GM23338 (cell line): ENCODE measurements around the gene ROBO1. TPM values are rescaled to one million over a fixed set of nuclear protein-coding genes. Genes with fewer than 3 reads are reported as not detected.

Source experiments
- ATAC-seq: fragments of 200-7000 bp; cut with Tn5 transposase; 3 replicates; pipeline ENCODE4 v1.9.1; 2020
- DNase-seq: peaks from one replicate; pipeline ENCODE4 v3.0.0-alpha.2; 2015; ENCODE audit warnings: low spot score
- H2AFZ ChIP-seq: fragments of 200-600 bp; sonication (generic); 2 replicates; pipeline ENCODE4 v1.8.0; 2016; ENCODE audit warnings: antibody characterized with exemption, mild to moderate bottlenecking, moderate library complexity
- H3F3A ChIP-seq: fragments of 200-600 bp; sonication (generic); replicated peaks from 2 replicates; pipeline ENCODE4 v1.8.0; 2017; ENCODE audit warnings: antibody characterized with exemption, mixed run types, low read depth
- H3K27ac ChIP-seq: fragments of 200-600 bp; sonication (generic); 2 replicates; pipeline ENCODE4 v1.6.1; 2016; ENCODE audit warnings: low read depth
- H3K27me3 ChIP-seq: fragments of 200-600 bp; sonication (generic); 2 replicates; pipeline ENCODE4 v1.8.0; 2016; ENCODE audit warnings: mild to moderate bottlenecking, mixed run types, moderate library complexity; ENCODE audit not compliant: insufficient read depth
- H3K36me3 ChIP-seq: fragments of 200-600 bp; sonication (generic); 2 replicates; pipeline ENCODE4 v1.8.0; 2016; ENCODE audit warnings: mild to moderate bottlenecking; ENCODE audit not compliant: insufficient read depth
- H3K4me1 ChIP-seq: fragments of 200-600 bp; sonication (generic); 2 replicates; pipeline ENCODE4 v1.8.0; 2016; ENCODE audit warnings: mild to moderate bottlenecking, moderate library complexity; ENCODE audit not compliant: insufficient read depth
- H3K4me2 ChIP-seq: fragments of 200-600 bp; sonication (generic); 2 replicates; pipeline ENCODE4 v1.7.1; 2017; ENCODE audit warnings: mixed run types
- H3K4me3 ChIP-seq: fragments of 200-600 bp; sonication (generic); 2 replicates; pipeline ENCODE4 v1.6.1; 2016; ENCODE audit warnings: mixed run types
- H3K79me2 ChIP-seq: fragments of 200-600 bp; sonication (generic); replicated peaks from 2 replicates; pipeline ENCODE4 v1.8.0; 2017; ENCODE audit warnings: mild to moderate bottlenecking; ENCODE audit not compliant: insufficient read depth
- H3K9me2 ChIP-seq: fragments of 200-600 bp; sonication (generic); 2 replicates; pipeline ENCODE4 v1.8.0; 2017; ENCODE audit not compliant: insufficient read depth
- H4K20me1 ChIP-seq: fragments of 200-600 bp; sonication (generic); replicated peaks from 2 replicates; pipeline ENCODE4 v1.8.0; 2017; ENCODE audit warnings: mild to moderate bottlenecking; ENCODE audit not compliant: insufficient read depth
- H3K27ac Mint-ChIP-seq: 2 replicates; pipeline ENCODE4 v1.8.0; 2020; ENCODE audit warnings: inconsistent platforms, mild to moderate bottlenecking, moderate library complexity, mixed read lengths
- H3K27me3 Mint-ChIP-seq: 3 replicates; pipeline ENCODE4 v1.8.0; 2022; ENCODE audit warnings: low read depth, mild to moderate bottlenecking, moderate library complexity, mixed read lengths, inconsistent platforms; ENCODE audit not compliant: insufficient read depth, poor library complexity
- H3K36me3 Mint-ChIP-seq: 3 replicates; pipeline ENCODE4 v1.8.0; 2021; ENCODE audit warnings: low read depth, mild to moderate bottlenecking, inconsistent platforms, moderate library complexity, mixed read lengths
- H3K4me1 Mint-ChIP-seq: 3 replicates; pipeline ENCODE4 v1.8.0; 2020; ENCODE audit warnings: mild to moderate bottlenecking, inconsistent platforms, mixed read lengths
- H3K4me3 Mint-ChIP-seq: 3 replicates; pipeline ENCODE4 v1.8.0; 2021; ENCODE audit warnings: moderate library complexity, mild to moderate bottlenecking, inconsistent platforms, mixed read lengths
- H3K9me3 Mint-ChIP-seq: 3 replicates; pipeline ENCODE4 v1.8.0; 2020; ENCODE audit warnings: moderate library complexity, mild to moderate bottlenecking, inconsistent platforms, mixed read lengths
- CREB1 ChIP-seq: fragments of 250-450 bp; sonication (Bioruptor Pico); IDR thresholded peaks from 2 replicates; pipeline ENCODE4 v1.5.0; 2020; ENCODE audit warnings: low read depth, mild to moderate bottlenecking, moderate library complexity
- EZH2 ChIP-seq: fragments of 200-600 bp; sonication (generic); IDR thresholded peaks from one replicate; pipeline ENCODE4 v1.8.0; 2017; ENCODE audit warnings: antibody characterized with exemption, mild to moderate bottlenecking, low read depth; ENCODE audit not compliant: unreplicated experiment
- EZH2phosphoT487 ChIP-seq: fragments of 200-600 bp; sonication (generic); IDR thresholded peaks from one replicate; pipeline ENCODE4 v1.8.1; 2018; ENCODE audit warnings: antibody characterized with exemption; ENCODE audit not compliant: unreplicated experiment
- JUNB ChIP-seq: IDR thresholded peaks from one replicate; pipeline ENCODE4 v1.6.1; 2016; ENCODE audit warnings: antibody characterized with exemption; ENCODE audit not compliant: unreplicated experiment
- NANOG ChIP-seq: IDR thresholded peaks from 2 replicates; pipeline ENCODE4 v1.6.1; 2016; ENCODE audit warnings: antibody characterized with exemption, borderline replicate concordance
- POLR2AphosphoS5 ChIP-seq: IDR thresholded peaks from 2 replicates; pipeline ENCODE4 v1.6.1; 2016; ENCODE audit warnings: antibody characterized with exemption, low read depth
- STAT1 ChIP-seq: IDR thresholded peaks from one replicate; pipeline ENCODE4 v1.6.1; 2016; ENCODE audit warnings: antibody characterized with exemption; ENCODE audit not compliant: unreplicated experiment
- ZNF114 ChIP-seq: fragments of 250-450 bp; sonication (Bioruptor Pico); IDR thresholded peaks from 2 replicates; pipeline ENCODE4 v1.5.0; 2020; ENCODE audit warnings: mild to moderate bottlenecking, moderate library complexity
- ZNF331 ChIP-seq: fragments of 250-450 bp; sonication (Bioruptor Pico); IDR thresholded peaks from 2 replicates; pipeline ENCODE4 v1.5.0; 2020; ENCODE audit warnings: low read depth, mild to moderate bottlenecking, moderate library complexity
- polyA plus RNA-seq: library from polyadenylated mRNA; unstranded; fragments of >200 nt; fragmentation: Nextera tagmentation; extraction: Ambion mirVana; gene quantifications from 2 replicates; pipeline ENCODE4 v1.2.1, GENCODE V29; 2016
- total RNA-seq: library from RNA; depleted of rRNA; stranded (reverse); fragments of >200 nt; shearing (Covaris generic); gene quantifications from 2 replicates; pipeline ENCODE4 v1.2.3, GENCODE V29; 2014
- TF ChIP-seq, protein P1 (sequence below): IDR thresholded peaks from one replicate; pipeline ENCODE4 v1.6.1; 2018; ENCODE audit warnings: antibody characterized with exemption; ENCODE audit not compliant: unreplicated experiment
- TF ChIP-seq, protein P2 (sequence below): fragments of 250-450 bp; sonication (Bioruptor Pico); IDR thresholded peaks from 2 replicates; pipeline ENCODE4 v1.5.0; 2020; ENCODE audit warnings: mild to moderate bottlenecking, moderate library complexity
- TF ChIP-seq, protein P3 (sequence below), 2 experiments: fragments of 200-600 bp in 1 of 2; sonication (generic) in 1 of 2; conservative IDR thresholded peaks; 2 replicates each; pipeline versions ENCODE4 v1.5.1 to v1.6.1; 2016 to 2017; ENCODE audit warnings: antibody characterized with exemption in 2 of 2, low read depth in 2 of 2, mild to moderate bottlenecking in 2 of 2, moderate library complexity in 1 of 2
- TF ChIP-seq, protein P4 (sequence below): IDR thresholded peaks from 2 replicates; pipeline ENCODE4 v1.6.1; 2016; ENCODE audit warnings: antibody characterized with exemption

Gene ROBO1
- total and polyA plus RNA-seq, 2 experiments from 2014 or later = 19.2 to 78.3 TPM

DNA sequence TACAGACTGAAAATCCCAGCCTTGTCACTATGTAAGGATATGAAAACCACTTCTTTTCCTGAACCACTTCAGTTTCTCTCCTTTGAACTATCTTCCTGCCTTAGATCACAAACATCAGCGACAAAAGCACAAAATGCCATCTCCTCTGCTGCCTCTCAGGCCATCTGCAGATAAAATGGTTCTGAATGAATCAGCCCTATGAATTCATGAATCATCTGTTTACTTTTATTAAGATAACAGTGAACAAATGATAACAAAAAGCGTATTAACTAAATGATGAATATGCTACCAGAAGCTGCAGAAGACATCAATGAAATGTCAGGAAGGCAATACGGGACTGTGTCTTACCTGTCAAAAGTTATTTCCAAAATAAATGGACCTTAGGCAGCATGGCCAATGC, 928.1 kb downstream of the ROBO1 start:
- Histone ChIP-seq H3K4me1 (no peaks in the 10 kb centered on the region), H3F3A (no peaks in the 10 kb centered on the region), H3K27ac (no peak overlapping the region), H2AFZ (no peak overlapping the region), H3K4me3 (no peak overlapping the region), H3K36me3 (no peaks in the 10 kb centered on the region), H3K9me2 (no peaks in the 10 kb centered on the region), H3K4me2 (no peak overlapping the region), H3K27me3 (no peaks in the 10 kb centered on the region), H4K20me1 (no peaks in the 10 kb centered on the region), H3K79me2 (peaks cover 6% of the 10 kb centered on the region; the same call in 1 of the 2 replicates)
- H3K27me3 Mint-ChIP-seq = peaks cover 3% of the 10 kb centered on the region
- H3K4me1 Mint-ChIP-seq = peaks cover 2% of the 10 kb centered on the region; the same call in 2 of the 3 replicates
- H3K4me3 Mint-ChIP-seq = no peak overlapping the region
- no peak for ATAC-seq
- DNase-seq = no peak
- H3K36me3 Mint-ChIP-seq = no peaks in the 10 kb centered on the region
- H3K9me3 Mint-ChIP-seq = no peaks in the 10 kb centered on the region
- TF ChIP-seq EZH2 (no peak), NANOG (no peak), POLR2AphosphoS5 (no peak), CREB1 (CRISPR knock-in tag) (no peak), STAT1 (no peak), ZNF331 (CRISPR knock-in tag) (no peak), JUNB (no peak), ZNF114 (CRISPR knock-in tag) (no peak), EZH2phosphoT487 (no peak)
- TF ChIP-seq, protein P1, sequence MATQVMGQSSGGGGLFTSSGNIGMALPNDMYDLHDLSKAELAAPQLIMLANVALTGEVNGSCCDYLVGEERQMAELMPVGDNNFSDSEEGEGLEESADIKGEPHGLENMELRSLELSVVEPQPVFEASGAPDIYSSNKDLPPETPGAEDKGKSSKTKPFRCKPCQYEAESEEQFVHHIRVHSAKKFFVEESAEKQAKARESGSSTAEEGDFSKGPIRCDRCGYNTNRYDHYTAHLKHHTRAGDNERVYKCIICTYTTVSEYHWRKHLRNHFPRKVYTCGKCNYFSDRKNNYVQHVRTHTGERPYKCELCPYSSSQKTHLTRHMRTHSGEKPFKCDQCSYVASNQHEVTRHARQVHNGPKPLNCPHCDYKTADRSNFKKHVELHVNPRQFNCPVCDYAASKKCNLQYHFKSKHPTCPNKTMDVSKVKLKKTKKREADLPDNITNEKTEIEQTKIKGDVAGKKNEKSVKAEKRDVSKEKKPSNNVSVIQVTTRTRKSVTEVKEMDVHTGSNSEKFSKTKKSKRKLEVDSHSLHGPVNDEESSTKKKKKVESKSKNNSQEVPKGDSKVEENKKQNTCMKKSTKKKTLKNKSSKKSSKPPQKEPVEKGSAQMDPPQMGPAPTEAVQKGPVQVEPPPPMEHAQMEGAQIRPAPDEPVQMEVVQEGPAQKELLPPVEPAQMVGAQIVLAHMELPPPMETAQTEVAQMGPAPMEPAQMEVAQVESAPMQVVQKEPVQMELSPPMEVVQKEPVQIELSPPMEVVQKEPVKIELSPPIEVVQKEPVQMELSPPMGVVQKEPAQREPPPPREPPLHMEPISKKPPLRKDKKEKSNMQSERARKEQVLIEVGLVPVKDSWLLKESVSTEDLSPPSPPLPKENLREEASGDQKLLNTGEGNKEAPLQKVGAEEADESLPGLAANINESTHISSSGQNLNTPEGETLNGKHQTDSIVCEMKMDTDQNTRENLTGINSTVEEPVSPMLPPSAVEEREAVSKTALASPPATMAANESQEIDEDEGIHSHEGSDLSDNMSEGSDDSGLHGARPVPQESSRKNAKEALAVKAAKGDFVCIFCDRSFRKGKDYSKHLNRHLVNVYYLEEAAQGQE = no peak
- TF ChIP-seq, protein P2, sequence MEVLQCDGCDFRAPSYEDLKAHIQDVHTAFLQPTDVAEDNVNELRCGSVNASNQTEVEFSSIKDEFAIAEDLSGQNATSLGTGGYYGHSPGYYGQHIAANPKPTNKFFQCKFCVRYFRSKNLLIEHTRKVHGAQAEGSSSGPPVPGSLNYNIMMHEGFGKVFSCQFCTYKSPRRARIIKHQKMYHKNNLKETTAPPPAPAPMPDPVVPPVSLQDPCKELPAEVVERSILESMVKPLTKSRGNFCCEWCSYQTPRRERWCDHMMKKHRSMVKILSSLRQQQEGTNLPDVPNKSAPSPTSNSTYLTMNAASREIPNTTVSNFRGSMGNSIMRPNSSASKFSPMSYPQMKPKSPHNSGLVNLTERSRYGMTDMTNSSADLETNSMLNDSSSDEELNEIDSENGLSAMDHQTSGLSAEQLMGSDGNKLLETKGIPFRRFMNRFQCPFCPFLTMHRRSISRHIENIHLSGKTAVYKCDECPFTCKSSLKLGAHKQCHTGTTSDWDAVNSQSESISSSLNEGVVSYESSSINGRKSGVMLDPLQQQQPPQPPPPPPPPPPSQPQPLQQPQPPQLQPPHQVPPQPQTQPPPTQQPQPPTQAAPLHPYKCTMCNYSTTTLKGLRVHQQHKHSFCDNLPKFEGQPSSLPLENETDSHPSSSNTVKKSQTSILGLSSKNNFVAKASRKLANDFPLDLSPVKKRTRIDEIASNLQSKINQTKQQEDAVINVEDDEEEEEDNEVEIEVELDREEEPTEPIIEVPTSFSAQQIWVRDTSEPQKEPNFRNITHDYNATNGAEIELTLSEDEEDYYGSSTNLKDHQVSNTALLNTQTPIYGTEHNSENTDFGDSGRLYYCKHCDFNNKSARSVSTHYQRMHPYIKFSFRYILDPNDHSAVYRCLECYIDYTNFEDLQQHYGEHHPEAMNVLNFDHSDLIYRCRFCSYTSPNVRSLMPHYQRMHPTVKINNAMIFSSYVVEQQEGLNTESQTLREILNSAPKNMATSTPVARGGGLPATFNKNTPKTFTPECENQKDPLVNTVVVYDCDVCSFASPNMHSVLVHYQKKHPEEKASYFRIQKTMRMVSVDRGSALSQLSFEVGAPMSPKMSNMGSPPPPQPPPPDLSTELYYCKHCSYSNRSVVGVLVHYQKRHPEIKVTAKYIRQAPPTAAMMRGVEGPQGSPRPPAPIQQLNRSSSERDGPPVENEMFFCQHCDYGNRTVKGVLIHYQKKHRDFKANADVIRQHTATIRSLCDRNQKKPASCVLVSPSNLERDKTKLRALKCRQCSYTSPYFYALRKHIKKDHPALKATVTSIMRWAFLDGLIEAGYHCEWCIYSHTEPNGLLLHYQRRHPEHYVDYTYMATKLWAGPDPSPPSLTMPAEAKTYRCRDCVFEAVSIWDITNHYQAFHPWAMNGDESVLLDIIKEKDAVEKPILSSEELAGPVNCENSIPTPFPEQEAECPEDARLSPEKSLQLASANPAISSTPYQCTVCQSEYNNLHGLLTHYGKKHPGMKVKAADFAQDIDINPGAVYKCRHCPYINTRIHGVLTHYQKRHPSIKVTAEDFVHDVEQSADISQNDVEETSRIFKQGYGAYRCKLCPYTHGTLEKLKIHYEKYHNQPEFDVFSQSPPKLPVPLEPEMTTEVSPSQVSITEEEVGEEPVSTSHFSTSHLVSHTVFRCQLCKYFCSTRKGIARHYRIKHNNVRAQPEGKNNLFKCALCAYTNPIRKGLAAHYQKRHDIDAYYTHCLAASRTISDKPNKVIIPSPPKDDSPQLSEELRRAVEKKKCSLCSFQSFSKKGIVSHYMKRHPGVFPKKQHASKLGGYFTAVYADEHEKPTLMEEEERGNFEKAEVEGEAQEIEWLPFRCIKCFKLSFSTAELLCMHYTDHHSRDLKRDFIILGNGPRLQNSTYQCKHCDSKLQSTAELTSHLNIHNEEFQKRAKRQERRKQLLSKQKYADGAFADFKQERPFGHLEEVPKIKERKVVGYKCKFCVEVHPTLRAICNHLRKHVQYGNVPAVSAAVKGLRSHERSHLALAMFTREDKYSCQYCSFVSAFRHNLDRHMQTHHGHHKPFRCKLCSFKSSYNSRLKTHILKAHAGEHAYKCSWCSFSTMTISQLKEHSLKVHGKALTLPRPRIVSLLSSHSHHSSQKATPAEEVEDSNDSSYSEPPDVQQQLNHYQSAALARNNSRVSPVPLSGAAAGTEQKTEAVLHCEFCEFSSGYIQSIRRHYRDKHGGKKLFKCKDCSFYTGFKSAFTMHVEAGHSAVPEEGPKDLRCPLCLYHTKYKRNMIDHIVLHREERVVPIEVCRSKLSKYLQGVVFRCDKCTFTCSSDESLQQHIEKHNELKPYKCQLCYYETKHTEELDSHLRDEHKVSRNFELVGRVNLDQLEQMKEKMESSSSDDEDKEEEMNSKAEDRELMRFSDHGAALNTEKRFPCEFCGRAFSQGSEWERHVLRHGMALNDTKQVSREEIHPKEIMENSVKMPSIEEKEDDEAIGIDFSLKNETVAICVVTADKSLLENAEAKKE (CRISPR knock-in tag) = no peak
- TF ChIP-seq, protein P3, sequence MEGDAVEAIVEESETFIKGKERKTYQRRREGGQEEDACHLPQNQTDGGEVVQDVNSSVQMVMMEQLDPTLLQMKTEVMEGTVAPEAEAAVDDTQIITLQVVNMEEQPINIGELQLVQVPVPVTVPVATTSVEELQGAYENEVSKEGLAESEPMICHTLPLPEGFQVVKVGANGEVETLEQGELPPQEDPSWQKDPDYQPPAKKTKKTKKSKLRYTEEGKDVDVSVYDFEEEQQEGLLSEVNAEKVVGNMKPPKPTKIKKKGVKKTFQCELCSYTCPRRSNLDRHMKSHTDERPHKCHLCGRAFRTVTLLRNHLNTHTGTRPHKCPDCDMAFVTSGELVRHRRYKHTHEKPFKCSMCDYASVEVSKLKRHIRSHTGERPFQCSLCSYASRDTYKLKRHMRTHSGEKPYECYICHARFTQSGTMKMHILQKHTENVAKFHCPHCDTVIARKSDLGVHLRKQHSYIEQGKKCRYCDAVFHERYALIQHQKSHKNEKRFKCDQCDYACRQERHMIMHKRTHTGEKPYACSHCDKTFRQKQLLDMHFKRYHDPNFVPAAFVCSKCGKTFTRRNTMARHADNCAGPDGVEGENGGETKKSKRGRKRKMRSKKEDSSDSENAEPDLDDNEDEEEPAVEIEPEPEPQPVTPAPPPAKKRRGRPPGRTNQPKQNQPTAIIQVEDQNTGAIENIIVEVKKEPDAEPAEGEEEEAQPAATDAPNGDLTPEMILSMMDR (conservative IDR thresholded peaks at IDR 0.05; ENCODE audit: low read depth in 2 of 2) = no peak
- TF ChIP-seq, protein P4, sequence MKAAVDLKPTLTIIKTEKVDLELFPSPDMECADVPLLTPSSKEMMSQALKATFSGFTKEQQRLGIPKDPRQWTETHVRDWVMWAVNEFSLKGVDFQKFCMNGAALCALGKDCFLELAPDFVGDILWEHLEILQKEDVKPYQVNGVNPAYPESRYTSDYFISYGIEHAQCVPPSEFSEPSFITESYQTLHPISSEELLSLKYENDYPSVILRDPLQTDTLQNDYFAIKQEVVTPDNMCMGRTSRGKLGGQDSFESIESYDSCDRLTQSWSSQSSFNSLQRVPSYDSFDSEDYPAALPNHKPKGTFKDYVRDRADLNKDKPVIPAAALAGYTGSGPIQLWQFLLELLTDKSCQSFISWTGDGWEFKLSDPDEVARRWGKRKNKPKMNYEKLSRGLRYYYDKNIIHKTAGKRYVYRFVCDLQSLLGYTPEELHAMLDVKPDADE = no peak
- no peak overlapping the region for H3K27ac Mint-ChIP-seq
